ENCODE results near the gene HKDC1.

- TF ChIP-seq SIN3A (IDR thresholded peaks at IDR 0.05; ENCODE audit: borderline replicate concordance, insufficient read depth, low read length): no peak
- no peak for TF ChIP-seq POLR2AphosphoS5 (IDR thresholded peaks at IDR 0.05; ENCODE audit: low read depth, low read length)
- no peak for TF ChIP-seq REST (IDR thresholded peaks at IDR 0.05; ENCODE audit: insufficient read depth in 1 of 2, low read depth in 2 of 2, low read length in 2 of 2)
- TF ChIP-seq TAF1 (IDR thresholded peaks at IDR 0.05; ENCODE audit: borderline replicate concordance, insufficient read depth, low read length): no peak
Observed at GRCh38 chr10:69202332-69202731, 17.8 kb upstream of the HKDC1 start.

Data from PFSK-1 (cell line).